Astrocyte of the cerebellum (primary cell): ENCODE results near the gene EYS.

Source experiments
- DNase-seq: peaks from one replicate; pipeline ENCODE4 v3.0.0-alpha.2; 2011; ENCODE audit warnings: low read depth
- H3K4me3 ChIP-seq: 2 replicates; pipeline ENCODE4 v1.5.1; 2011; ENCODE audit warnings: mild to moderate bottlenecking, low read depth, low read length, moderate library complexity
- CTCF ChIP-seq: IDR thresholded peaks from 2 replicates; pipeline ENCODE4 v1.5.1; 2012; ENCODE audit warnings: low read length, low read depth, moderate library complexity, mild to moderate bottlenecking; ENCODE audit errors: missing control alignments
- in situ Hi-C: cut with HindIII; loops from 2 replicates; pipeline ENCODE4 v1.10.0; 2017; ENCODE audit warnings: low sequenced_read_pairs

The EYS gene

GRCh38 chr6:63923139-63923739, 1783.8 kb downstream of the EYS start:
- no peak overlapping the region for H3K4me3 ChIP-seq
- TF ChIP-seq CTCF: peak; percentile 14
- DNase-seq: peak; percentile 23
- in situ Hi-C loops: no loop called here

GRCh38 chr6:63919556-63920110, 1787.4 kb downstream of the EYS start:
- in situ Hi-C loops: no loop called here
- no peak for DNase-seq
- H3K4me3 ChIP-seq: no peak overlapping the region
- TF ChIP-seq CTCF: no peak

- in situ Hi-C loops: no loop called here
- no peak for DNase-seq
- H3K4me3 ChIP-seq: no peak overlapping the region
- TF ChIP-seq CTCF: no peak
These were observed 1794.1 kb downstream of the EYS start for GRCh38 chr6:63912887-63913286.

GRCh38 chr6:63910863-63911551, 1796.0 kb downstream of the EYS start:
- in situ Hi-C loops: no loop called here
- no peak overlapping the region for H3K4me3 ChIP-seq
- no peak for DNase-seq
- no peak for TF ChIP-seq CTCF

GRCh38 chr6:63904650-63905248, 1802.3 kb downstream of the EYS start:
- peak; percentile 9 for DNase-seq
- no peak for TF ChIP-seq CTCF
- H3K4me3 ChIP-seq: no peak overlapping the region
- in situ Hi-C loops: no loop called here

- in situ Hi-C loops: no loop called here
- TF ChIP-seq CTCF: no peak
- H3K4me3 ChIP-seq: no peak overlapping the region
- no peak for DNase-seq
These were observed 1807.5 kb downstream of the EYS start for GRCh38 chr6:63899550-63899949.
